KMS-11 (cell line): ENCODE measurements around the gene MTX1.

Experiments used
- H2AFZ ChIP-seq: fragments of 200-600 bp; sonication (generic); 2 replicates; pipeline ENCODE4 v1.6.1; 2016; ENCODE audit warnings: antibody characterized with exemption, mixed run types, low read depth
- H3K27ac ChIP-seq: fragments of 200-600 bp; sonication (generic); 2 replicates; pipeline ENCODE4 v1.6.1; 2016; ENCODE audit warnings: mild to moderate bottlenecking, mixed run types
- H3K27me3 ChIP-seq: fragments of 200-600 bp; sonication (generic); 2 replicates; pipeline ENCODE4 v1.6.1; 2017; ENCODE audit warnings: mild to moderate bottlenecking, low read depth, mixed run types, moderate library complexity; ENCODE audit not compliant: insufficient read depth
- H3K36me3 ChIP-seq: fragments of 200-600 bp; sonication (generic); 2 replicates; pipeline ENCODE4 v1.6.1; 2017; ENCODE audit warnings: mild to moderate bottlenecking, mixed run types; ENCODE audit not compliant: insufficient read depth
- H3K4me1 ChIP-seq: fragments of 200-600 bp; sonication (generic); 2 replicates; pipeline ENCODE4 v1.6.1; 2016; ENCODE audit warnings: mild to moderate bottlenecking, low read depth, mixed run types; ENCODE audit not compliant: poor library complexity, severe bottlenecking
- H3K4me2 ChIP-seq: fragments of 200-600 bp; sonication (generic); 2 replicates; pipeline ENCODE4 v1.7.0; 2016; ENCODE audit warnings: mild to moderate bottlenecking, mixed run types
- H3K4me3 ChIP-seq: fragments of 200-600 bp; sonication (generic); IDR thresholded peaks from 2 replicates; pipeline ENCODE4 v1.6.1; 2017; ENCODE audit warnings: low read depth, low read length, mixed read lengths; ENCODE audit not compliant: insufficient read depth
- H3K79me2 ChIP-seq: fragments of 200-600 bp; sonication (generic); 2 replicates; pipeline ENCODE4 v1.6.1; 2016; ENCODE audit warnings: low read depth, mixed run types; ENCODE audit not compliant: insufficient read depth
- H3K9ac ChIP-seq: fragments of 200-600 bp; sonication (generic); 2 replicates; pipeline ENCODE4 v1.6.1; 2016; ENCODE audit warnings: mild to moderate bottlenecking, mixed run types
- H4K20me1 ChIP-seq: fragments of 200-600 bp; sonication (generic); 2 replicates; pipeline ENCODE4 v1.6.1; 2016; ENCODE audit warnings: mild to moderate bottlenecking, mixed run types; ENCODE audit not compliant: insufficient read depth
- TF ChIP-seq, protein P1 (sequence below): fragments of 200-600 bp; sonication (generic); conservative IDR thresholded peaks from 2 replicates; pipeline ENCODE4 v1.6.1; 2017; ENCODE audit warnings: low read depth, mild to moderate bottlenecking, antibody characterized with exemption, low read length, moderate library complexity, mixed read lengths

MTX1 gene

DNA sequence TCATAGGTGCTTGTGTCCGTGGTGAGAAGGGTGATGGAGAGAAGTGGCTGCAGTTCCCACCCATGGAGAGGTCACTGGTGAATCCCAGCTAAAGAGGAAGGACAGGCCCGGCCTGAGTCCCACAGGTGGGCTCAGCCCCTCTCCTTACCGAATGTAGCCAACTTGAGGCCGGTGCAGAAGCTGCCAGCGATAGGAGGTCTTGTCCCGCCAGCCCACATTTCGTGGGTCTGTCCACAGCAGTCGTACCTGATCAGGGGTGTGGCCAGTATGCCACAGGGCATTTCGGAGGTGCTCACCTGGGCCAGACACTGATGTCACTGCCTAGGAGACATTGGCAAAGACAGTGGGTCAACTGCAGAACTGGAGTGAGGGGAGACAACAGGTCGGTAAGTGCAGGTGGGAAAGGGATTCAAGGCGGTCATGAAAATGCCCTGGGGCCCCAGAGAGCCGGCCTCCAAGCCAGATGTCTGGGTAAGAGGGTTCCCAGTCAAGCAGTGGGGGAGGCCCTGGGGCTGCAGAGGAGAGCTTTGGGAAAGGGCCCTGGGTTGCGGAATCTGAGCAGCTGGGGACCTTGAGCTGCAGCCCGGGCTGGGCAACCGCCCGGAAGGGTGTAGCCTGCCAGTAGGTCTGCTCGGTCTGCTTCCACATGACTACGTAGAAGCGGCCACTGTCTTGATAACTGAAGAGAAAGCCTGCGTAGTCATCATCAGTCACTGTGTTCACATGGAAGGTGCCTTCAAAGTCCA is 11.4 kb upstream of the MTX1 start:
- Histone ChIP-seq H3K36me3 (no peaks in the 10 kb centered on the region), H3K4me3 (no peak overlapping the region), H3K9ac (no peak overlapping the region), H3K4me1 (peaks cover 26% of the 10 kb centered on the region), H3K4me2 (no peak overlapping the region), H2AFZ (no peak overlapping the region), H3K79me2 (no peaks in the 10 kb centered on the region), H3K27ac (no peak overlapping the region), H4K20me1 (no peaks in the 10 kb centered on the region), H3K27me3 (0 out of 2 replicates have a peak, but pooled peaks cover 4% of the 10 kb centered on the region)
- TF ChIP-seq, protein P1, sequence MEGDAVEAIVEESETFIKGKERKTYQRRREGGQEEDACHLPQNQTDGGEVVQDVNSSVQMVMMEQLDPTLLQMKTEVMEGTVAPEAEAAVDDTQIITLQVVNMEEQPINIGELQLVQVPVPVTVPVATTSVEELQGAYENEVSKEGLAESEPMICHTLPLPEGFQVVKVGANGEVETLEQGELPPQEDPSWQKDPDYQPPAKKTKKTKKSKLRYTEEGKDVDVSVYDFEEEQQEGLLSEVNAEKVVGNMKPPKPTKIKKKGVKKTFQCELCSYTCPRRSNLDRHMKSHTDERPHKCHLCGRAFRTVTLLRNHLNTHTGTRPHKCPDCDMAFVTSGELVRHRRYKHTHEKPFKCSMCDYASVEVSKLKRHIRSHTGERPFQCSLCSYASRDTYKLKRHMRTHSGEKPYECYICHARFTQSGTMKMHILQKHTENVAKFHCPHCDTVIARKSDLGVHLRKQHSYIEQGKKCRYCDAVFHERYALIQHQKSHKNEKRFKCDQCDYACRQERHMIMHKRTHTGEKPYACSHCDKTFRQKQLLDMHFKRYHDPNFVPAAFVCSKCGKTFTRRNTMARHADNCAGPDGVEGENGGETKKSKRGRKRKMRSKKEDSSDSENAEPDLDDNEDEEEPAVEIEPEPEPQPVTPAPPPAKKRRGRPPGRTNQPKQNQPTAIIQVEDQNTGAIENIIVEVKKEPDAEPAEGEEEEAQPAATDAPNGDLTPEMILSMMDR, result no peak

DNA sequence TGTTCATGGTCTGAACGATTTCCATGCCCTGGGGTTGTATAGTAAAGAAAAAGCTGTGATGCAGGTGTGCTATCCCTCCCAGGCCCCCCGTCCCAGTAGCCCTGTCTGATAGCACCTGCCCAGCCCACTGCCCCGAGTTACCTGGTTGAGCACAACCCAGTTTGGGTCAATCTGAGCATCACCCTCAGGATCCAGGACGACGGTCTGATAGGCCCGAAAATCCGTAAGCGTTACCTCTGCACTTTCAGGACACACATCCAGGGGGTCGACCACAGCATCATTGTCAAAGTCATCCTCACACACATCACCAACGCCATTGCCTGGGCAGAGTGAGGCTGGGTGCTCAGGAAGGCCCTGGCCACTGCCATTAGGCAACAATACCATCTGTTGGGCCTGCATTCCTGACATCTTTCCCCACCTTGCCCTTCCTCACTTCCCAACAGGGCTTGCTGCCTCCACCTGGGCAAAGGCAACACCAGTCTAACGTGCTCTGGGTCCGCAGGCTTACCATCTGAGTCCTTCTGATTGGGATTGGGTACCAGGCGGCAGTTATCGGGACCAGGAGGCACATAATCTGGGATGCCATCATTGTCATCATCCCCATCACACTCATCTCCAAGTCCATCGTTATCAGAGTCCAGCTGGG is 10.5 kb upstream of the MTX1 start:
- Histone ChIP-seq H3K4me2 (no peak overlapping the region), H3K4me3 (no peak overlapping the region), H3K27ac (no peak overlapping the region), H2AFZ (no peak overlapping the region), H3K79me2 (no peaks in the 10 kb centered on the region), H3K36me3 (no peaks in the 10 kb centered on the region), H3K4me1 (peaks cover 19% of the 10 kb centered on the region), H4K20me1 (no peaks in the 10 kb centered on the region), H3K27me3 (0 out of 2 replicates have a peak, but pooled peaks cover 4% of the 10 kb centered on the region), H3K9ac (no peak overlapping the region)
- TF ChIP-seq, protein P1, result no peak

DNA sequence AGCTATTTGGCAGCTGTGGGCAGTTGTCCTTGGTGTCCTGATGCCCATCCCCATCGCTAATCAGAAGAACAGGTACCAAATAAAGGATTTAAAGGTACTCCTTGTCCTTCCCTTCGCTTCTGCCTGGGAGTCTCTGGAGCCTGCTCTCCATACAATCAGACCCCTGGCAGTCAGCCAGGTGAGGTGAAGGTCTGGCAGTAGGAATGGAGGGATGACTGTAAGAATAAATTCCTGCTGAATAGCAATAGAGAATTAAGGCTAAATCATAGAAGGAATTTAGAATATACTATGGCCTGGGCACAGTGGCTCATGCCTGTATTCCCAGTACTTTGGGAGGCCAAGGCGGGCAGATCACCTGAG is 10.0 kb upstream of the MTX1 start:
- Histone ChIP-seq H2AFZ (no peak overlapping the region), H3K4me1 (peaks cover 16% of the 10 kb centered on the region), H3K27ac (no peak overlapping the region), H3K9ac (no peak overlapping the region), H3K36me3 (no peaks in the 10 kb centered on the region), H3K79me2 (no peaks in the 10 kb centered on the region), H3K27me3 (0 out of 2 replicates have a peak, but pooled peaks cover 4% of the 10 kb centered on the region), H3K4me3 (no peak overlapping the region), H3K4me2 (no peak overlapping the region), H4K20me1 (no peaks in the 10 kb centered on the region)
- TF ChIP-seq, protein P1, result no peak

DNA sequence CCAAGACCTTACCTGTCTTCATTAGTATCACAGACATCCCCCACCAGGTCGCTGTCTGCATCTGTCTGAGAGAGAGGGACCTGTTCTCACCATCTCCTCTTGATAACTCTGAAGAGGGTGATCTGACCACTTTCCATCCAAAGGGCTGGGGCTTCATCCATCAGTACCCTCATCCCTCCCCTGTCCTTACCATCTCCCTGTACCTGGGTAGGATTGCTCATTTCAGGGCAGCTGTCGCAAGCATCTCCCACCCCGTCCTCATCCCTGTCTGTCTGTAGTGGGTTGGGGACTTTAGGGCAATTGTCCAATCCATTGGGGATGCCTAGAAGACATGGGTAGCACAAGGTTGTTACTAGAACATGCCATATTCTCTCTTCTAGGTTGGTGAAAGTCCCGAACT is 8.7 kb upstream of the MTX1 start:
- H3K4me1 ChIP-seq, result peaks cover 5% of the 10 kb centered on the region
- H3K27me3 ChIP-seq, result no peaks in the 10 kb centered on the region
- H4K20me1 ChIP-seq, result no peaks in the 10 kb centered on the region
- H2AFZ ChIP-seq, result no peak overlapping the region
- H3K4me3 ChIP-seq, result no peak overlapping the region
- H3K79me2 ChIP-seq, result no peaks in the 10 kb centered on the region
- H3K4me2 ChIP-seq, result no peak overlapping the region
- H3K27ac ChIP-seq, result no peak overlapping the region
- no peaks in the 10 kb centered on the region for H3K36me3 ChIP-seq
- TF ChIP-seq, protein P1, result no peak
- H3K9ac ChIP-seq, result no peak overlapping the region
